Pancreas (tissue), 10 donors: ENCODE data around the gene SHB. TPM values are rescaled to one million over a fixed set of nuclear protein-coding genes. Genes with fewer than 3 reads are reported as not detected.

Experiments
- ATAC-seq, 4 donors: fragments of 200-7000 bp; cut with Tn5 transposase; one replicate each; pipeline versions ENCODE4 v1.8.0 to v1.9.1; 2020; ENCODE audit warnings: mild to moderate bottlenecking in 4 of 4, moderate library complexity in 4 of 4
- DNase-seq, 6 donors: peaks; one replicate each; pipeline ENCODE4 v3.0.0-alpha.2; 2020
- FAIRE-seq: peaks from 2 replicates; lab custom pipeline; 2012; peaks lifted over from hg19 to GRCh38; lab: Jason Lieb, UNC
- H3K27ac ChIP-seq, 4 donors: fragments of 200-600 bp; sonication (generic); 1 replicate in 3 of 4; 2 replicates in 1 of 4; pipeline versions ENCODE4 v1.5.0 to v1.8.0; 2020
- H3K27me3 ChIP-seq, 4 donors: fragments of 200-600 bp; one replicate each; pipeline ENCODE4 v1.8.0; 2021
- H3K36me3 ChIP-seq, 3 donors: fragments of 200-600 bp; sonication (generic) in 1 of 3; one replicate each; pipeline versions ENCODE4 v1.5.0 to v1.8.0; 2020 to 2021
- H3K4me1 ChIP-seq, 3 donors: fragments of 200-600 bp; one replicate each; pipeline ENCODE4 v1.8.0; 2021
- H3K4me3 ChIP-seq, 4 donors: fragments of 200-600 bp; sonication (generic) in 2 of 4; one replicate each; pipeline versions ENCODE4 v1.5.0 to v1.8.0; 2020 to 2021
- H3K9me3 ChIP-seq, 4 donors: fragments of 200-600 bp; one replicate each; pipeline ENCODE4 v1.8.0; 2021
- CTCF ChIP-seq, 4 donors: fragments of 200-600 bp; sonication (generic) in 3 of 4; IDR thresholded peaks; one replicate each; pipeline versions ENCODE4 v1.5.0 to v1.8.0; 2021; ENCODE audit warnings: antibody characterized with exemption in 4 of 4
- WGBS, 2 donors: extraction: QIAGEN DNeasy Blood & Tissue Kit; methylation state at CpG; one replicate each; pipeline ENCODE4 v1.1.7; 2013; 5-methylcytosine and 5-hydroxymethylcytosine counted together
- intact Hi-C, 3 donors: fragments of 100-400 bp; cut with DNase I; formaldehyde crosslinking; loops; one replicate each; pipeline versions ENCODE4 v1.11.1 to v1.14.2; 2022
- polyA plus RNA-seq, 2 donors: library from polyadenylated mRNA; stranded (reverse); fragments of 200-250 nt; gene quantifications; one replicate each; pipeline ENCODE4 v1.2.3, GENCODE V29; 2013
- total RNA-seq, 6 donors: library from RNA; stranded (reverse); fragmentation: NEBNext Ultra II Directional in 4 of 6; extraction: Animal tissue kit (Norgen Biotek cat#: 25700) in 4 of 6; gene quantifications; one replicate each; pipeline versions ENCODE4 v1.2.1 to v1.2.4, GENCODE V29; 2021 to 2023
- donor health status: healthy with polysubstance abuse.
- donor health status: DM: no; HTN: no; CAD: no; lungs with moderate emphysema.
- donor health status: DM: no; HTN: no; CAD: no.
- donor health status: control.
- donor health status: control.
- donor health status: Bipolar disorder and iron deficiency.
- donor health status: DM: yes; HTN: yes; CAD: no.
- donor health status: DM: no; HTN: no; CAD: no.
- donor health status: DM: no; HTN: no; CAD: no.
- donor health status: DM: yes; HTN: yes; CAD: no.

Gene SHB
- total and polyA plus RNA-seq, 8 donors: 11.5 to 24.2 (median 19.2) TPM

GRCh38 chr9:38009035-38009501 is 60.0 kb downstream of the SHB start:
- Histone ChIP-seq H3K27ac (peak overlapping the region in 1 of 4 donors; percentile 34), H3K36me3 (peaks cover 0 to 8% (median 0%) of the 10 kb centered on the region in 3 donors), H3K9me3 (no peaks in the 10 kb centered on the region), H3K27me3 (no peaks in the 10 kb centered on the region), H3K4me1 (peaks cover 0 to 12% (median 7%) of the 10 kb centered on the region in 3 donors), H3K4me3 (no peak overlapping the region)
- no peak for FAIRE-seq
- 93 to 94% methylated on average over 5 of the region's 5 CpGs for WGBS, 2 donors
- no peak for DNase-seq
- intact Hi-C loops: no loop called here
- no peak for TF ChIP-seq CTCF (IDR thresholded peaks at IDR 0.05)
- ATAC-seq: no peak

- peak in 1 of 6 donors; percentile 58 for DNase-seq
- no peak for FAIRE-seq
Measured at GRCh38 chr9:38008168-38009034, 60.6 kb downstream of the SHB start.

GRCh38 chr9:38007016-38007415 is 62.0 kb downstream of the SHB start:
- no peak for ATAC-seq
- no peaks in the 10 kb centered on the region for H3K36me3 ChIP-seq
- TF ChIP-seq CTCF (IDR thresholded peaks at IDR 0.05): no peak
- no peak overlapping the region for H3K27ac ChIP-seq
- H3K9me3 ChIP-seq: no peaks in the 10 kb centered on the region
- no peak for FAIRE-seq
- no peak for DNase-seq
- 91 to 92% methylated on average over 5 of the region's 5 CpGs for WGBS, 2 donors
- peaks cover 0 to 12% (median 7%) of the 10 kb centered on the region in 3 donors for H3K4me1 ChIP-seq
- intact Hi-C loops: no loop called here
- no peaks in the 10 kb centered on the region for H3K27me3 ChIP-seq
- H3K4me3 ChIP-seq: no peak overlapping the region

More at GRCh38 chr9:38008168-38009034, 60.6 kb downstream of the SHB start:
- Histone ChIP-seq H3K27me3 (no peaks in the 10 kb centered on the region), H3K4me3 (no peak overlapping the region), H3K36me3 (peaks cover 0 to 4% (median 0%) of the 10 kb centered on the region in 3 donors), H3K4me1 (peaks cover 0 to 12% (median 7%) of the 10 kb centered on the region in 3 donors), H3K27ac (peak overlapping the region in 2 of 4 donors; percentile 34 to 53), H3K9me3 (no peaks in the 10 kb centered on the region)
- TF ChIP-seq CTCF (IDR thresholded peaks at IDR 0.05): no peak
- intact Hi-C loops: no loop called here
- WGBS, 2 donors: 57 to 65% methylated on average over 10 of the region's 10 CpGs
- ATAC-seq: peak; percentile 37 to 68 (median 62)

GRCh38 chr9:38006163-38006562 is 62.9 kb downstream of the SHB start:
- intact Hi-C loops: no loop called here
- Histone ChIP-seq H3K27me3 (no peaks in the 10 kb centered on the region), H3K4me1 (peaks cover 0 to 12% (median 7%) of the 10 kb centered on the region in 3 donors), H3K36me3 (no peaks in the 10 kb centered on the region), H3K4me3 (no peak overlapping the region), H3K27ac (no peak overlapping the region), H3K9me3 (no peaks in the 10 kb centered on the region)
- ATAC-seq (no peak), DNase-seq (no peak), FAIRE-seq (no peak)
- WGBS, 2 donors: 80 to 86% methylated on average over 7 of the region's 7 CpGs
- TF ChIP-seq CTCF (IDR thresholded peaks at IDR 0.05): no peak
